ENCODE measurements around the gene C8G.

DNA sequence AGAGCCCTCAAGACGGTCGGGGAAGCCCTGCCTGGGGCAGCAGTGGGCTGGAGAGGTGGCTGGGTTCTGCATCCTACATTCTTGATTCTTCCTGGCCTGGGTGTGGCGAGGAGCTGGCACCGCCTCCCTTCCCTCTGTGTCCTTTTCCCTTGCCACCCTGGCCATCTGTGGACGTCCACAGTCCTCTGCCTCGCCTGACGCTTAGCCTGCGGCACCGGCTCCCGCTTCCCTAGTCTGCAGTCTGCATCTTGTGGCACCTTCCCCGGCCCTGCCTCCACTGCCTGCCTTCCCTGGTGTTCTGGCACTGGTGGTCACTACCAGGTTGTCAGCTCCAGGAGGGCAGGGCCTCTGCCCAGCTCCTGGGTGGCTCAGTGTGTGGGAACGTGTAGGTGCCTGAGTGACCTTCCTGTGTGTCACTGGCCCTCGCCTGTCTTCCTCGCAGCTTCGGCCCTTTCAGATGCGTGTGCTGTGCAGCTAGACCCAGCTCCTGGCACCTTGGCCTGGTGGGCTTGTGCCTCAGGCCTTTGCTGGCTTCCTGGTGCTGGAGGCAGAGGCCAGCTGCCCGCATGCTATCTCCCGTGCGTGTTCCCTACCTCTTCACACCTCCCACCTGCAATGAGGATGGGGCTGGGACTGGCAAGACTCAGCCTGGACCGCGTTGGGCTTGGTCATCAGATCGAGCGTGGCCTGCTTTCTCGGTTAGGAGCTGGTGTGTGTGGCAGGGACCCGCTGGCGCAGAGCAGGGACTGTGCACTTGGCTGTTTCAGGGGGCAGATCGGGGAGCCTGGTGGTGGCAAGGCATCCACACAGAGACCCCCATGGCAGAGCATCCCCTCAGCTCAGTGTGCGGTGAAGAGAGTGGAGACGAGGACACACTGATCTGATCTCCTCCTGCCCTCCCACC, 37.8 kb upstream of the C8G start:
- TF ChIP-seq POLR2A (IDR thresholded peaks at IDR 0.05) (no peak), CTCF (IDR thresholded peaks at IDR 0.05) (no peak)

Measured in vagina (tissue), 2 donors.